Measurements from ENCODE around the gene EHD2.
"Not testable (repeated sequence)": the region's sequence is repeated elsewhere in the genome, so short reads cannot be mapped to it uniquely, and the experiment has no call there.

The EHD2 gene

DNA sequence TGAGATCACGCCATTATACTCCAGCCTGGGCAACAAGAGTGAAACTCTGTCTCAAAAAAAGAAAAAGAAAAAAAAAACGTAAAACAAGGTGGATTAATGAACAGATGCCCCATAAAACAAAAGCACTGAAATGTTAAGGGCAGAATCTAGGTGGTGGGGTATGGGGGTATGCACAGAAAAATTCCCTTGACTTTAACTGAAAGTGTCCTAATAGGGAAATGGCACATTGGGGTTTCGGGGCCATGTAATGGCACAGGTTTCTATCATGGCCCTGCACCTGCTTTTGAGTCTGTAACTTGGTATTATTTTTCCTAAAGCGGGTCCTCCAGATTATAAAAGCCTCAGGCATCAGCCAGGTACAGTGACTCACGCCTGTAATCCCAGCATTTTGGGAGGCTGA lies 48.3 kb downstream of the EHD2 start:
- Histone ChIP-seq H3K27ac (replicated peaks) (no peak overlapping the region), H3K27me3 (ENCODE audit: insufficient read depth, poor library complexity, severe bottlenecking) (no peaks in the 10 kb centered on the region), H3K4me3 (replicated peaks; ENCODE audit: insufficient read depth, low read length) (no peak overlapping the region)
- DNase-seq (ENCODE audit: low read depth in 1 of 2, low spot score in 1 of 2), result no peak
- no peak for TF ChIP-seq GABPA (IDR thresholded peaks at IDR 0.05; ENCODE audit: low read depth)
- no peak for TF ChIP-seq SPI1 (IDR thresholded peaks at IDR 0.05; ENCODE audit: borderline replicate concordance, low read depth)
- TF ChIP-seq, protein P1, sequence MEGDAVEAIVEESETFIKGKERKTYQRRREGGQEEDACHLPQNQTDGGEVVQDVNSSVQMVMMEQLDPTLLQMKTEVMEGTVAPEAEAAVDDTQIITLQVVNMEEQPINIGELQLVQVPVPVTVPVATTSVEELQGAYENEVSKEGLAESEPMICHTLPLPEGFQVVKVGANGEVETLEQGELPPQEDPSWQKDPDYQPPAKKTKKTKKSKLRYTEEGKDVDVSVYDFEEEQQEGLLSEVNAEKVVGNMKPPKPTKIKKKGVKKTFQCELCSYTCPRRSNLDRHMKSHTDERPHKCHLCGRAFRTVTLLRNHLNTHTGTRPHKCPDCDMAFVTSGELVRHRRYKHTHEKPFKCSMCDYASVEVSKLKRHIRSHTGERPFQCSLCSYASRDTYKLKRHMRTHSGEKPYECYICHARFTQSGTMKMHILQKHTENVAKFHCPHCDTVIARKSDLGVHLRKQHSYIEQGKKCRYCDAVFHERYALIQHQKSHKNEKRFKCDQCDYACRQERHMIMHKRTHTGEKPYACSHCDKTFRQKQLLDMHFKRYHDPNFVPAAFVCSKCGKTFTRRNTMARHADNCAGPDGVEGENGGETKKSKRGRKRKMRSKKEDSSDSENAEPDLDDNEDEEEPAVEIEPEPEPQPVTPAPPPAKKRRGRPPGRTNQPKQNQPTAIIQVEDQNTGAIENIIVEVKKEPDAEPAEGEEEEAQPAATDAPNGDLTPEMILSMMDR (IDR thresholded peaks at IDR 0.05; ENCODE audit: insufficient read depth, low read length), result no peak
- TF ChIP-seq POLR2AphosphoS5 (IDR thresholded peaks at IDR 0.05; ENCODE audit: low read depth), result no peak
- TF ChIP-seq, protein P2, sequence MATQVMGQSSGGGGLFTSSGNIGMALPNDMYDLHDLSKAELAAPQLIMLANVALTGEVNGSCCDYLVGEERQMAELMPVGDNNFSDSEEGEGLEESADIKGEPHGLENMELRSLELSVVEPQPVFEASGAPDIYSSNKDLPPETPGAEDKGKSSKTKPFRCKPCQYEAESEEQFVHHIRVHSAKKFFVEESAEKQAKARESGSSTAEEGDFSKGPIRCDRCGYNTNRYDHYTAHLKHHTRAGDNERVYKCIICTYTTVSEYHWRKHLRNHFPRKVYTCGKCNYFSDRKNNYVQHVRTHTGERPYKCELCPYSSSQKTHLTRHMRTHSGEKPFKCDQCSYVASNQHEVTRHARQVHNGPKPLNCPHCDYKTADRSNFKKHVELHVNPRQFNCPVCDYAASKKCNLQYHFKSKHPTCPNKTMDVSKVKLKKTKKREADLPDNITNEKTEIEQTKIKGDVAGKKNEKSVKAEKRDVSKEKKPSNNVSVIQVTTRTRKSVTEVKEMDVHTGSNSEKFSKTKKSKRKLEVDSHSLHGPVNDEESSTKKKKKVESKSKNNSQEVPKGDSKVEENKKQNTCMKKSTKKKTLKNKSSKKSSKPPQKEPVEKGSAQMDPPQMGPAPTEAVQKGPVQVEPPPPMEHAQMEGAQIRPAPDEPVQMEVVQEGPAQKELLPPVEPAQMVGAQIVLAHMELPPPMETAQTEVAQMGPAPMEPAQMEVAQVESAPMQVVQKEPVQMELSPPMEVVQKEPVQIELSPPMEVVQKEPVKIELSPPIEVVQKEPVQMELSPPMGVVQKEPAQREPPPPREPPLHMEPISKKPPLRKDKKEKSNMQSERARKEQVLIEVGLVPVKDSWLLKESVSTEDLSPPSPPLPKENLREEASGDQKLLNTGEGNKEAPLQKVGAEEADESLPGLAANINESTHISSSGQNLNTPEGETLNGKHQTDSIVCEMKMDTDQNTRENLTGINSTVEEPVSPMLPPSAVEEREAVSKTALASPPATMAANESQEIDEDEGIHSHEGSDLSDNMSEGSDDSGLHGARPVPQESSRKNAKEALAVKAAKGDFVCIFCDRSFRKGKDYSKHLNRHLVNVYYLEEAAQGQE (IDR thresholded peaks at IDR 0.05; ENCODE audit: insufficient replicate concordance, low read depth), result no peak

DNA sequence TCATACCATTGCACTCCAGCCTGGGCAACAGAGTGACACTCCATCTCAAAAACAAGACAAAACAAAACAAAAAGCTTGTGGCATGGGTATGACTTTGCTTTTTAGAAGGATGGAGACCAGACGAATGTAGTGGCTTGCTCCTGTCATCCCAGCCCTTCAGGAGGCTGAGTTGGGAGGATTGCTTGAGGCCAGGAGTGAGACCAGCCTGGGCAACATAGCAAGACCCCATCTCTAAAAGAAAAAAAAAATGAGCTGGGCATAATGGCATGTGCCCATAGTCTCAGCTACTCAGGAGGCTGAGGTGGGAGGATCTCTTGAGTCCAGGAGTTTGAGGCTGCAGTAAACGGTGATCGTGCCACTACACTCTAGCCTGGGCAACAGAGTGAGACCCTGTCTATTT lies 48.9 kb downstream of the EHD2 start:
- H3K4me3 ChIP-seq (replicated peaks; ENCODE audit: insufficient read depth, low read length), result no peak overlapping the region
- no peak for DNase-seq (ENCODE audit: low read depth in 1 of 2, low spot score in 1 of 2)
- TF ChIP-seq, protein P2 (IDR thresholded peaks at IDR 0.05; ENCODE audit: insufficient replicate concordance, low read depth), result no peak
- TF ChIP-seq POLR2AphosphoS5 (IDR thresholded peaks at IDR 0.05; ENCODE audit: low read depth), result no peak
- H3K27ac ChIP-seq (replicated peaks), result no peak overlapping the region
- H3K27me3 ChIP-seq (ENCODE audit: insufficient read depth, poor library complexity, severe bottlenecking), result no peaks in the 10 kb centered on the region

DNA sequence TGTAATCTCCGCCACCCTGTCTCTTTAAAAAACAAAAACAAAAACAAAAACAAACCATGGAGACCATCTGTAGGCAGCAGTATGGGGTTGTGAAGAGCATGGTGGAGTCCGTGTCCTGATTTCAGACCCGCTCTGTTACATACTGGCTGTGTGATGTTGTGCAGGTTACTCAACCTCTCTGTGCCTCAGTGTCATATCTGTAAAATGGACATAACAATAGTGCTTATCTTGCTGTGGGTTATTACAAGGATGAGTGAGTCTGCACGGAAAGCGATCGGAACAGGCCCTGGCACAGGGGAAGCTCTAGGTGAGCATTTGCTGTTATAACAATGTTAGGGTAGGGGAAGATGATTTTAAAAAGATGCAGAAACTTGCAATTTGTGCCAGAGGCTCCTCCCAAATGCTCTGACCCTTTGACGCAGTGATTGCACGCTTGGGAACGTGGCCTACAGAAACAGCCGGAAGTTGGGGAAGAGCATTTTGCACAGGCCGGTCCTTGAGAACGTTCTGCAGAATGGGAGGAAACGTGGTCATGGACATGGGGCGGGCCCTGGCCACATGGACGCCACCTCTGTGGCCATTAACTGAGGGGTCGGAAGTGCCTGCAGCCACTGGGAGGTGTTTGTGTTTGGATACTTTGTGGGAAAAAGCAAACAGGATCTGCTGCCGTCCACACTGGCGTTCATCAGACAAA lies 49.5 kb downstream of the EHD2 start:
- TF ChIP-seq, protein P2 (IDR thresholded peaks at IDR 0.05; ENCODE audit: insufficient replicate concordance, low read depth), result no peak
- TF ChIP-seq SPI1 (IDR thresholded peaks at IDR 0.05; ENCODE audit: borderline replicate concordance, low read depth) (no peak), GABPA (IDR thresholded peaks at IDR 0.05; ENCODE audit: low read depth) (no peak), POLR2AphosphoS5 (IDR thresholded peaks at IDR 0.05; ENCODE audit: low read depth) (no peak)
- TF ChIP-seq, protein P1 (IDR thresholded peaks at IDR 0.05; ENCODE audit: insufficient read depth, low read length), result no peak
- H3K27me3 ChIP-seq (ENCODE audit: insufficient read depth, poor library complexity, severe bottlenecking), result no peaks in the 10 kb centered on the region
- no peak overlapping the region for H3K4me3 ChIP-seq (replicated peaks; ENCODE audit: insufficient read depth, low read length)
- no peak for DNase-seq (ENCODE audit: low read depth in 1 of 2, low spot score in 1 of 2)
- no peak overlapping the region for H3K27ac ChIP-seq (replicated peaks)

DNA sequence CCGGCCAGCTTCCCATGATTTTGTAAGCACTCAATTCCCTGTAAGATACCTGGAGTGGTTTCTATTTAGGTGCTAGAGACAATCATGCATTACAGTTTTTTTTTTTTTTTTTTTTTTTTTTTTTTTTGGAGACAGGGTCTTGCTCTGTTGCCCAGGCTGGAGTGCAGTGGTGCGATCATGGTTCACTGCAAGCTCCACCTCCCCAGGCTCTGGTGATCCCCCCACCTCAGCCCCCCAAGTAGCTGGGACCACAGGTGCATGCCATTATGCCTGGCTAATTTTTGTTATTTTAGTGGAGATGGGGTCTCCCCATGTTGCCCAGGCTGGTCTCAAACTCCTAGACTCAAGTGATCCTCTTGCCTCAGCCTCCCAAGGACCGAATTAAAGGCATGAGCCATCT lies 51.5 kb downstream of the EHD2 start:
- not testable (repeated sequence) for H3K27me3 ChIP-seq (ENCODE audit: insufficient read depth, poor library complexity, severe bottlenecking); DNase-seq (ENCODE audit: low read depth in 1 of 2, low spot score in 1 of 2); H3K27ac ChIP-seq (replicated peaks)

More for the DNA sequence above, 51.5 kb downstream of the EHD2 start:
- H3K4me3 ChIP-seq (replicated peaks; ENCODE audit: insufficient read depth, low read length), result not testable (repeated sequence)

All from HL-60 (cell line).